Neural cell (in vitro differentiated cells): Measurements from ENCODE around the gene ADAMTS16. TPM values are rescaled to one million over a fixed set of nuclear protein-coding genes. Genes with fewer than 3 reads are reported as not detected.

ENCODE experiments used
- H2AFZ ChIP-seq: fragments of 200-600, 300-800 bp; sonication (generic), shearing (Covaris generic); 2 replicates; pipeline ENCODE4 v1.6.0; 2014; ENCODE audit warnings: low read depth, mild to moderate bottlenecking, antibody characterized with exemption, low read length, moderate library complexity
- H3F3A ChIP-seq: fragments of 200-600 bp; shearing (Covaris generic); 2 replicates; pipeline ENCODE4 v1.6.1; 2016; ENCODE audit warnings: mild to moderate bottlenecking, moderate library complexity, mixed read lengths, antibody characterized with exemption, low read length; ENCODE audit not compliant: insufficient read depth, poor library complexity, severe bottlenecking
- H3K27ac ChIP-seq: fragments of 200-600, 300-800 bp; sonication (generic), shearing (Covaris generic); 2 replicates; pipeline ENCODE4 v1.5.1; 2014; ENCODE audit warnings: mild to moderate bottlenecking, low read length, moderate library complexity
- H3K27me3 ChIP-seq: fragments of 300-800, 200-600 bp; sonication (generic), shearing (Covaris generic); 2 replicates; pipeline ENCODE4 v1.6.0; 2014; ENCODE audit warnings: mild to moderate bottlenecking, low read depth, low read length, moderate library complexity; ENCODE audit not compliant: insufficient read depth
- H3K36me3 ChIP-seq: fragments of 300-800, 200-600 bp; sonication (generic), shearing (Covaris generic); 2 replicates; pipeline ENCODE4 v1.5.1; 2014; ENCODE audit warnings: mild to moderate bottlenecking, antibody characterized with exemption, low read length, moderate library complexity; ENCODE audit not compliant: insufficient read depth
- H3K4me2 ChIP-seq: fragments of 300-800, 200-600 bp; sonication (generic), shearing (Covaris generic); 2 replicates; pipeline ENCODE4 v1.6.0; 2014; ENCODE audit warnings: mild to moderate bottlenecking, low read length
- H3K4me3 ChIP-seq: fragments of 300-800, 200-600 bp; sonication (generic), shearing (Covaris generic); 2 replicates; pipeline ENCODE4 v1.5.1; 2014; ENCODE audit warnings: mild to moderate bottlenecking, low read length, moderate library complexity
- H3K79me2 ChIP-seq: fragments of 200-600 bp; shearing (Covaris generic); replicated peaks from 2 replicates; pipeline ENCODE4 v1.6.0; 2014; ENCODE audit warnings: mild to moderate bottlenecking, low read length, moderate library complexity; ENCODE audit not compliant: insufficient read depth
- H3K9ac ChIP-seq: fragments of 300-800, 200-600 bp; sonication (generic), shearing (Covaris generic); 2 replicates; pipeline ENCODE4 v1.6.1; 2016; ENCODE audit warnings: mild to moderate bottlenecking, low read length, mixed read lengths
- H3K9me2 ChIP-seq: fragments of 200-600 bp; shearing (Covaris generic); 2 replicates; pipeline ENCODE4 v1.6.1; 2016; ENCODE audit warnings: mild to moderate bottlenecking, low read length, mixed read lengths; ENCODE audit not compliant: insufficient read depth
- H3K9me3 ChIP-seq: fragments of 200-600, 300-800 bp; sonication (generic), shearing (Covaris generic); 2 replicates; pipeline ENCODE4 v1.6.1; 2016; ENCODE audit warnings: mild to moderate bottlenecking, mixed run types, low read length, moderate library complexity, mixed read lengths
- H4K20me1 ChIP-seq: fragments of 200-600 bp; shearing (Covaris generic); 2 replicates; pipeline ENCODE4 v1.6.1; 2016; ENCODE audit warnings: mild to moderate bottlenecking, mixed run types; ENCODE audit not compliant: insufficient read depth
- CTCF ChIP-seq: fragments of 450-650 bp; IDR thresholded peaks from 2 replicates; pipeline ENCODE4 v1.5.1; 2014; ENCODE audit warnings: antibody characterized with exemption, mild to moderate bottlenecking, moderate library complexity; ENCODE audit not compliant: poor library complexity, severe bottlenecking
- EP300 ChIP-seq: fragments of 450-650 bp; conservative IDR thresholded peaks from 2 replicates; pipeline ENCODE4 v1.6.1; 2014; ENCODE audit warnings: antibody characterized with exemption, mild to moderate bottlenecking, moderate library complexity; ENCODE audit not compliant: poor library complexity, severe bottlenecking
- EZH2 ChIP-seq: fragments of 200-600, 300-800 bp; shearing (Covaris generic), sonication (generic); IDR thresholded peaks from 2 replicates; pipeline ENCODE4 v1.6.1; 2014; ENCODE audit warnings: antibody characterized with exemption, low read length, borderline replicate concordance, mild to moderate bottlenecking; ENCODE audit not compliant: insufficient read depth, poor library complexity, severe bottlenecking
- MXI1 ChIP-seq: fragments of 450-650 bp; conservative IDR thresholded peaks from 2 replicates; pipeline ENCODE4 v1.6.1; 2014; ENCODE audit warnings: antibody characterized with exemption, mild to moderate bottlenecking; ENCODE audit not compliant: poor library complexity, severe bottlenecking
- POLR2AphosphoS5 ChIP-seq: IDR thresholded peaks from 2 replicates; pipeline ENCODE4 v1.6.1; 2012
- RAD21 ChIP-seq: fragments of 450-650 bp; conservative IDR thresholded peaks from 2 replicates; pipeline ENCODE4 v1.6.1; 2014; ENCODE audit warnings: antibody characterized with exemption, mild to moderate bottlenecking, moderate library complexity
- REST ChIP-seq: IDR thresholded peaks from 2 replicates; pipeline ENCODE4 v1.6.1; 2012; ENCODE audit warnings: borderline replicate concordance
- SMC3 ChIP-seq: fragments of 450-650 bp; conservative IDR thresholded peaks from 2 replicates; pipeline ENCODE4 v1.6.1; 2014; ENCODE audit warnings: antibody characterized with exemption, mild to moderate bottlenecking, moderate library complexity; ENCODE audit not compliant: poor library complexity
- TAF1 ChIP-seq: IDR thresholded peaks from 2 replicates; pipeline ENCODE4 v1.6.1; 2012; ENCODE audit warnings: low read depth
- polyA plus RNA-seq: library from polyadenylated mRNA; depleted of rRNA; stranded (reverse); fragments of >200 nt; gene quantifications from 2 replicates; pipeline ENCODE4 v1.2.3, GENCODE V29; 2014

The ADAMTS16 gene
- polyA plus RNA-seq, 1 donor from 2014 or later: 1.3 TPM

GRCh38 chr5:5155617-5156016, 15.5 kb downstream of the ADAMTS16 start:
- H2AFZ ChIP-seq: no peak overlapping the region
- no peak overlapping the region for H3K27ac ChIP-seq
- H4K20me1 ChIP-seq: no peaks in the 10 kb centered on the region
- H3K9me3 ChIP-seq: peaks cover under 1% of the 10 kb centered on the region
- H3K4me3 ChIP-seq: no peak overlapping the region
- no peaks in the 10 kb centered on the region for H3K9me2 ChIP-seq
- no peak overlapping the region for H3K9ac ChIP-seq
- H3K36me3 ChIP-seq: no peaks in the 10 kb centered on the region
- no peaks in the 10 kb centered on the region for H3K27me3 ChIP-seq
- H3K4me2 ChIP-seq: no peak overlapping the region
- no peaks in the 10 kb centered on the region for H3K79me2 ChIP-seq
- TF ChIP-seq RAD21 (no peak), REST (no peak), TAF1 (no peak), SMC3 (no peak), EP300 (no peak), EZH2 (no peak), MXI1 (no peak), CTCF (no peak), POLR2AphosphoS5 (no peak)
- no peaks in the 10 kb centered on the region for H3F3A ChIP-seq

- H3K9me3 ChIP-seq: no peaks in the 10 kb centered on the region
- no peak overlapping the region for H2AFZ ChIP-seq
- H3F3A ChIP-seq: no peaks in the 10 kb centered on the region
- H3K4me3 ChIP-seq: no peak overlapping the region
- H3K4me2 ChIP-seq: no peak overlapping the region
- no peaks in the 10 kb centered on the region for H3K27me3 ChIP-seq
- no peaks in the 10 kb centered on the region for H3K79me2 ChIP-seq
- no peaks in the 10 kb centered on the region for H4K20me1 ChIP-seq
- no peaks in the 10 kb centered on the region for H3K36me3 ChIP-seq
- no peak overlapping the region for H3K27ac ChIP-seq
- no peak overlapping the region for H3K9ac ChIP-seq
- TF ChIP-seq RAD21 (no peak), POLR2AphosphoS5 (no peak), EP300 (no peak), TAF1 (no peak), CTCF (no peak), EZH2 (no peak), SMC3 (no peak), REST (no peak), MXI1 (no peak)
- no peaks in the 10 kb centered on the region for H3K9me2 ChIP-seq
Measured at GRCh38 chr5:5156471-5157082, 16.4 kb downstream of the ADAMTS16 start.
